HCT116 (cell line): ENCODE measurements around the gene AR.

ENCODE experiments used
- CEBPB ChIP-seq: IDR thresholded peaks from 2 replicates; pipeline ENCODE4 v1.6.1; 2012; ENCODE audit warnings: low read depth
- EZH2phosphoT487 ChIP-seq: fragments of 200-600 bp; IDR thresholded peaks from 2 replicates; pipeline ENCODE4 v1.6.1; 2018; ENCODE audit warnings: antibody characterized with exemption, borderline replicate concordance
- JUND ChIP-seq: IDR thresholded peaks from 2 replicates; pipeline ENCODE4 v1.6.1; 2012
- POLR2A ChIP-seq: IDR thresholded peaks from 2 replicates; pipeline ENCODE4 v1.7.0; 2011; ENCODE audit warnings: borderline replicate concordance; ENCODE audit not compliant: insufficient read depth, insufficient read length; ENCODE audit errors: extremely low read depth
- POLR2AphosphoS5 ChIP-seq: IDR thresholded peaks from 2 replicates; pipeline ENCODE4 v1.6.1; 2011; ENCODE audit warnings: mild to moderate bottlenecking, low read depth, low read length, moderate library complexity
- RAD21 ChIP-seq: IDR thresholded peaks from 2 replicates; pipeline ENCODE4 v1.6.1; 2012; ENCODE audit warnings: low read depth, mild to moderate bottlenecking
- TCF7L2 ChIP-seq: IDR thresholded peaks from 2 replicates; pipeline ENCODE4 v1.7.0; 2011; ENCODE audit warnings: borderline replicate concordance, inconsistent platforms; ENCODE audit not compliant: insufficient read depth, insufficient read length; ENCODE audit errors: extremely low read depth
- YY1 ChIP-seq: IDR thresholded peaks from 2 replicates; pipeline ENCODE4 v1.6.1; 2011; ENCODE audit warnings: low read length, low read depth, moderate library complexity, mild to moderate bottlenecking; ENCODE audit not compliant: insufficient replicate concordance; ENCODE audit errors: extremely low read depth
- TF ChIP-seq, protein P1 (sequence below): IDR thresholded peaks from 2 replicates; pipeline ENCODE4 v1.6.1; 2012; ENCODE audit warnings: low read depth
- TF ChIP-seq, protein P2 (sequence below), 3 experiments: fragments of 200-600 bp in 1 of 3; sonication (generic) in 1 of 3; IDR thresholded peaks in 2 of 3; conservative IDR thresholded peaks in 1 of 3; 2 replicates each; pipeline ENCODE4 v1.5.1; 2012 to 2017; ENCODE audit warnings: low read depth in 2 of 3, low read length in 2 of 3, antibody characterized with exemption in 1 of 3, borderline replicate concordance in 1 of 3, control low read depth in 1 of 3, mild to moderate bottlenecking in 1 of 3, mixed read lengths in 1 of 3, mixed run types in 1 of 3, moderate library complexity in 1 of 3; ENCODE audit not compliant: insufficient read depth in 1 of 3
- TF ChIP-seq, protein P3 (sequence below): IDR thresholded peaks from 2 replicates; pipeline ENCODE4 v1.6.1; 2012

DNA sequence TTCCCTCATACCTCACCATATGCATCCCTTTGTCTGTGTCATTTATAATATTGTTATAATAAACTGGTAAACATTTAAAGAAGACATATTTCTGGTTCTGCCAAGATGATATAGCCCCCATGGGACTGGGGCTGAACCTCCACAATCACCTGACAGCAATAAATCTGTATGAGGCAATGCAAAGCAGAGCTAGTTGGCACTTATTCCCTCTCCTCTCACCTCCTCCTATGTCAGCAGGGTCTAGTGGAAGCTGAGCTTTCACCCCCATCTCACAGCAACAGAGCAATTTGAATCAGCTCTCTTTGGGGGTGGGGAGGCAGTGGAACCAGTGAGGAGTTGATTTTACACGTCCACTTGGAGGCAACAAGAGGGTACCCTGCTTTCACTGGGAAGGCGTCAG is 206.9 kb downstream of the AR start:
- TF ChIP-seq EZH2phosphoT487 (no peak), RAD21 (no peak), POLR2A (no peak), POLR2AphosphoS5 (no peak), JUND (no peak), TCF7L2 (no peak), YY1 (no peak), CEBPB (no peak)
- TF ChIP-seq, protein P1, sequence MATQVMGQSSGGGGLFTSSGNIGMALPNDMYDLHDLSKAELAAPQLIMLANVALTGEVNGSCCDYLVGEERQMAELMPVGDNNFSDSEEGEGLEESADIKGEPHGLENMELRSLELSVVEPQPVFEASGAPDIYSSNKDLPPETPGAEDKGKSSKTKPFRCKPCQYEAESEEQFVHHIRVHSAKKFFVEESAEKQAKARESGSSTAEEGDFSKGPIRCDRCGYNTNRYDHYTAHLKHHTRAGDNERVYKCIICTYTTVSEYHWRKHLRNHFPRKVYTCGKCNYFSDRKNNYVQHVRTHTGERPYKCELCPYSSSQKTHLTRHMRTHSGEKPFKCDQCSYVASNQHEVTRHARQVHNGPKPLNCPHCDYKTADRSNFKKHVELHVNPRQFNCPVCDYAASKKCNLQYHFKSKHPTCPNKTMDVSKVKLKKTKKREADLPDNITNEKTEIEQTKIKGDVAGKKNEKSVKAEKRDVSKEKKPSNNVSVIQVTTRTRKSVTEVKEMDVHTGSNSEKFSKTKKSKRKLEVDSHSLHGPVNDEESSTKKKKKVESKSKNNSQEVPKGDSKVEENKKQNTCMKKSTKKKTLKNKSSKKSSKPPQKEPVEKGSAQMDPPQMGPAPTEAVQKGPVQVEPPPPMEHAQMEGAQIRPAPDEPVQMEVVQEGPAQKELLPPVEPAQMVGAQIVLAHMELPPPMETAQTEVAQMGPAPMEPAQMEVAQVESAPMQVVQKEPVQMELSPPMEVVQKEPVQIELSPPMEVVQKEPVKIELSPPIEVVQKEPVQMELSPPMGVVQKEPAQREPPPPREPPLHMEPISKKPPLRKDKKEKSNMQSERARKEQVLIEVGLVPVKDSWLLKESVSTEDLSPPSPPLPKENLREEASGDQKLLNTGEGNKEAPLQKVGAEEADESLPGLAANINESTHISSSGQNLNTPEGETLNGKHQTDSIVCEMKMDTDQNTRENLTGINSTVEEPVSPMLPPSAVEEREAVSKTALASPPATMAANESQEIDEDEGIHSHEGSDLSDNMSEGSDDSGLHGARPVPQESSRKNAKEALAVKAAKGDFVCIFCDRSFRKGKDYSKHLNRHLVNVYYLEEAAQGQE = no peak
- TF ChIP-seq, protein P2, sequence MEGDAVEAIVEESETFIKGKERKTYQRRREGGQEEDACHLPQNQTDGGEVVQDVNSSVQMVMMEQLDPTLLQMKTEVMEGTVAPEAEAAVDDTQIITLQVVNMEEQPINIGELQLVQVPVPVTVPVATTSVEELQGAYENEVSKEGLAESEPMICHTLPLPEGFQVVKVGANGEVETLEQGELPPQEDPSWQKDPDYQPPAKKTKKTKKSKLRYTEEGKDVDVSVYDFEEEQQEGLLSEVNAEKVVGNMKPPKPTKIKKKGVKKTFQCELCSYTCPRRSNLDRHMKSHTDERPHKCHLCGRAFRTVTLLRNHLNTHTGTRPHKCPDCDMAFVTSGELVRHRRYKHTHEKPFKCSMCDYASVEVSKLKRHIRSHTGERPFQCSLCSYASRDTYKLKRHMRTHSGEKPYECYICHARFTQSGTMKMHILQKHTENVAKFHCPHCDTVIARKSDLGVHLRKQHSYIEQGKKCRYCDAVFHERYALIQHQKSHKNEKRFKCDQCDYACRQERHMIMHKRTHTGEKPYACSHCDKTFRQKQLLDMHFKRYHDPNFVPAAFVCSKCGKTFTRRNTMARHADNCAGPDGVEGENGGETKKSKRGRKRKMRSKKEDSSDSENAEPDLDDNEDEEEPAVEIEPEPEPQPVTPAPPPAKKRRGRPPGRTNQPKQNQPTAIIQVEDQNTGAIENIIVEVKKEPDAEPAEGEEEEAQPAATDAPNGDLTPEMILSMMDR (IDR thresholded peaks at IDR 0.05 in 2 of 3, conservative IDR thresholded peaks at IDR 0.05 in 1 of 3; ENCODE audit: borderline replicate concordance in 1 of 3, insufficient read depth in 1 of 3, low read depth in 2 of 3, low read length in 2 of 3) = no peak
- TF ChIP-seq, protein P3, sequence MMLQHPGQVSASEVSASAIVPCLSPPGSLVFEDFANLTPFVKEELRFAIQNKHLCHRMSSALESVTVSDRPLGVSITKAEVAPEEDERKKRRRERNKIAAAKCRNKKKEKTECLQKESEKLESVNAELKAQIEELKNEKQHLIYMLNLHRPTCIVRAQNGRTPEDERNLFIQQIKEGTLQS = no peak
